GM12801 (cell line): ENCODE measurements around the gene CCDC187.

ENCODE experiments used
- TF ChIP-seq, protein P1 (sequence below): IDR thresholded peaks from one replicate; pipeline ENCODE4 v1.5.1; 2011; ENCODE audit warnings: control low read depth; ENCODE audit not compliant: insufficient read length; ENCODE audit errors: extremely low read depth

The CCDC187 gene

DNA sequence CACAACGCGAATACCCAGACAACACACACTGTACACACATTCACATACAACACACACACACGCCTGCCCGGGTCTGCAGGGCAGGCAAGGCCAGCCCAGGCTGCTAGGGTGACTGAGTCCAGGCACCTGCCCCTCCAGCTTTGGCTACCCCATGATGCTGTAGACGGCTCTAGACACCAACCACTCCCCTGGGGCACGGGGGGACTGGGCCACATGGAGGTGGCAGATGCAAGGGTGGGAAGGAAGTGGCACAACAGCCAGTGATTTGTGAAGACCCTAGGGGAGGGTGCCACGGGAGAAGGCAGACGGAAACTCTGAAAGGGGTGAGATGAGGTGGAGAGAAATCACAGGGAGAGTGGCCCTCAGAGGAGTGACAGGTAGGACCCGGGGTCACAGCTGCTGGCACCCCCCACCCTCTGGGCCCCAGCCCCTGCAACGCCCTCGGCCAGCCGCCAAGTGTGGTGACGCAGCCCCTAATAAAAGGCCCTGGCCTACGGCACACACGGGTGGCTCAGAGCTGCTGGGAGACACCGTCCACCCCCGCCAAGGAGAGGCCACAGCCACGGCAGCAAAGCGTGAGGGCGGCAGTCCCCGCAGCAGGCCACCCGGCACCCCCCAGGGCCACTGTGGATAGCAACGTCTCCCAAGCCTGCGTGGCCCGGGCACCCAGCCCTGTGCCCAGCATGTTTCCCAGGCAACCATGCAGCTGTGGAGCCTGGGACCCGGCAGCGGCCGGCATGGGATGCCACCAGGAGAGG, 6.6 kb upstream of the CCDC187 start:
- TF ChIP-seq, protein P1, sequence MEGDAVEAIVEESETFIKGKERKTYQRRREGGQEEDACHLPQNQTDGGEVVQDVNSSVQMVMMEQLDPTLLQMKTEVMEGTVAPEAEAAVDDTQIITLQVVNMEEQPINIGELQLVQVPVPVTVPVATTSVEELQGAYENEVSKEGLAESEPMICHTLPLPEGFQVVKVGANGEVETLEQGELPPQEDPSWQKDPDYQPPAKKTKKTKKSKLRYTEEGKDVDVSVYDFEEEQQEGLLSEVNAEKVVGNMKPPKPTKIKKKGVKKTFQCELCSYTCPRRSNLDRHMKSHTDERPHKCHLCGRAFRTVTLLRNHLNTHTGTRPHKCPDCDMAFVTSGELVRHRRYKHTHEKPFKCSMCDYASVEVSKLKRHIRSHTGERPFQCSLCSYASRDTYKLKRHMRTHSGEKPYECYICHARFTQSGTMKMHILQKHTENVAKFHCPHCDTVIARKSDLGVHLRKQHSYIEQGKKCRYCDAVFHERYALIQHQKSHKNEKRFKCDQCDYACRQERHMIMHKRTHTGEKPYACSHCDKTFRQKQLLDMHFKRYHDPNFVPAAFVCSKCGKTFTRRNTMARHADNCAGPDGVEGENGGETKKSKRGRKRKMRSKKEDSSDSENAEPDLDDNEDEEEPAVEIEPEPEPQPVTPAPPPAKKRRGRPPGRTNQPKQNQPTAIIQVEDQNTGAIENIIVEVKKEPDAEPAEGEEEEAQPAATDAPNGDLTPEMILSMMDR: no peak

DNA sequence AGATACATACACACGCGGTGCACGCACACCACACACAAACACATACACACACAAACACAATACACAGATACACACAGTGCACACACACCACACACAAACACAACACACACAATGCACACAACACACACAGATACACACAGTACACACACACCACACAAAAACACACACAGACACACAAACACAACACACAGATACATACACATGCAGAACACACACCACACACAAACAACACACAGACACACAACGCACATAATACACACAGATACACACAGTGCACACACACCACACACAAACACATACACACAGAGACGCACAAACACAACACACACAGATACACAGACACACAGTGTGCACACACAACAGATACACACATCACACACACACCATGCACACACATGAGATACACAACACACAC, 5.9 kb upstream of the CCDC187 start:
- TF ChIP-seq, protein P1: no peak

DNA sequence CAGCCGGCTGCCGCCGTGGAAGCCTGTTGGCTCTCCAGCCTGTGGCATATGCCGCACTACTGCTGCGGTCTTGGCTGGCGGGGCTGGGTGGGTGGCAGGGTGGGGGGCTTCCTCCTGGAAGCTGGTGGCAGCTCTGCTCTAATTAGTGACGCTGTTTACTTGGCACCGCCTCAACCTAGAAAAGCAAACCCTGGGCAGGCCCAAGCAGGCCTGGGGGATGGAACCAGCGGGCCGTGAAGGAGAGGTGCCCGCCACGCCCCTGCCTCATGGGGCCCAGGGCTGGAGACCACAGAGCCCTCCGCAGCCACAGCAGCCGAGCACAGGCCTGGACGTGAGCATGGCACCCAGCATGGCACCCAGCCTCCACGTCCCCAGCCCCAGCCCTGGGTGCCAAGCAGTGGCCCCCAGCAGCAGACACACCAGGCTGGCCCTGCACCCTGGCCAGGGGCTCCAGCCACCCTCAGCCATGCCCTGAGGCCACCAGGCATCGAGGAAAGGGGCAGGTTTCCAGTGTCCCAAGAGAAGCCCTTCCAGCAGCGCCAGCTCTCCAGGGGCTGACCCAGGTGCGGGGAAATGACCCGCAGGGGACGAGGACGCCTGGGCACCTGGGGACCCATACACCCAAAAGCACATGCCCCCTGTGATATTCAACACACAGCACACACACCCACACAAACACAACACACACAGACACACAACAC, 5.4 kb upstream of the CCDC187 start:
- TF ChIP-seq, protein P1: no peak

DNA sequence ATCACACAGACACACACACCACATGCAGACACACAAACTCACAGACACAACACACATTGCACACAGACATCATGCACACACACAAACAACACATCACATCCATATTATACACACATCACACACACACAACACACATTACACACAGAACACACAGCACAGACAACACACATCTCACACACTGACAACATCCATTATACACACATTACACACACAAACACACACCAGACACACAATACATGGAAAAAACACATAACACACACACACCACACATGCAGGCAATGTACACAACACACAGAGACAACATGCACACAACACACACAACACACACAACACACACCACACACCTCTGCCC, 4.8 kb upstream of the CCDC187 start:
- TF ChIP-seq, protein P1: no peak

DNA sequence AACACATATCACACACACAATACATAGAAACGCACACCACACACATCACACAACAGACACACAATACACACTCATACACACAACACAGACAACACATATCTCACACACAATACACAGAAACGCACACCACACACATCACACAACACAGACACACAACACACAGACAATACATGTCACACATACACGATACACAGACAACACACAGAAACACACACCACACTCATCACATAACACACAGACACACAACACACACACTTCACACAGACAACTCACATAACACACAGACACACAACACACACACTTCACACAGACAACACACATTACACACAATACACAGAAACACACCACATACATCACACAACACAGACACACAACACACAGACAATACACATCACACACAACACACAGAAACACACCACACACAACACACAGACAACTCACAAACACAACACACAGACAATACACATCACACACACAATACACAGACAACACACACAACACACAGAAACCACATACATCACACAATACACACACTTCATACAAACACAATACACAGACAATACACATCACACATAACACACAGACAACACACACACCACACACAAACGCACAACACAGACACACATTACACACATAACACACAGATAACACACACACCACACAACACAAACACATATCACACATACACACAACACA, 4.3 kb upstream of the CCDC187 start:
- TF ChIP-seq, protein P1: no peak

DNA sequence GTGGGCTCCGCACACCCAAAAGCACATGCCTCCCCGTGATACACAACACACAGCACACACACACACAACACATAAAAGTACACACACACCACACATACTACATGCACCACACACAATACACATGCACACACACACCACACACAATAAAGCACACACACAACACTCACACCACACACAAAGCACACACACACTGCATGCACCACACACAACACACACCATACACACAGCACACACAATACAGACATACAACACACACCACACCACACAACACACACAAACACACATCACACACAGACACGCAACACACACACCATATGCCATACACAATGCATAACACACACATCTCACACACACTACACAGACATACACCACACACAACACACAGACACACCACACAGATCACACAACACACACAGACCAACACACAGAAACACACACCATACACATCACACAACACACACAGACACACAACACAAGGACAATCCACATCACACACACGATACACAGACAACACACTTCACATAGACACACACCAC, 3.4 kb upstream of the CCDC187 start:
- TF ChIP-seq, protein P1: no peak
